RWPE2 (cell line): ENCODE data around the gene CLOCK.

ENCODE experiments used
- ATAC-seq: fragments of 200-7000 bp; cut with Tn5 transposase; 3 replicates; pipeline ENCODE4 v1.9.1; 2021; ENCODE audit warnings: low read depth
- DNase-seq: peaks from one replicate; pipeline ENCODE4 v3.0.0-alpha.2; 2020; ENCODE audit warnings: low spot score
- H3K27ac ChIP-seq: fragments of 450-650 bp; 2 replicates; pipeline ENCODE4 v1.5.1; 2017; ENCODE audit warnings: mild to moderate bottlenecking; ENCODE audit not compliant: poor library complexity, severe bottlenecking
- H3K27me3 ChIP-seq: fragments of 250-450 bp; sonication (Bioruptor Pico); 2 replicates; pipeline ENCODE4 v1.5.1; 2021; ENCODE audit warnings: mild to moderate bottlenecking, moderate library complexity; ENCODE audit not compliant: insufficient read depth, poor library complexity, severe bottlenecking
- H3K36me3 ChIP-seq: fragments of 250-450 bp; sonication (Bioruptor Pico); 2 replicates; pipeline ENCODE4 v1.5.1; 2020; ENCODE audit warnings: low read depth, mild to moderate bottlenecking, moderate library complexity
- H3K4me1 ChIP-seq: fragments of 250-450 bp; sonication (Bioruptor Pico); 2 replicates; pipeline ENCODE4 v1.5.1; 2021; ENCODE audit warnings: mild to moderate bottlenecking, moderate library complexity; ENCODE audit not compliant: insufficient read depth, poor library complexity, severe bottlenecking
- H3K4me3 ChIP-seq: fragments of 250-450 bp; sonication (Bioruptor Pico); 2 replicates; pipeline ENCODE4 v1.5.1; 2021; ENCODE audit warnings: mild to moderate bottlenecking, moderate library complexity; ENCODE audit not compliant: severe bottlenecking
- H3K9me3 ChIP-seq: fragments of 250-450 bp; sonication (Bioruptor Pico); 2 replicates; pipeline ENCODE4 v1.5.1; 2021; ENCODE audit warnings: mild to moderate bottlenecking, moderate library complexity; ENCODE audit not compliant: severe bottlenecking
- TF ChIP-seq, protein P1 (sequence below): fragments of 450-650 bp; IDR thresholded peaks from one replicate; pipeline ENCODE4 v1.5.1; 2017; ENCODE audit warnings: mild to moderate bottlenecking, moderate library complexity; ENCODE audit not compliant: poor library complexity, severe bottlenecking

Gene CLOCK

DNA sequence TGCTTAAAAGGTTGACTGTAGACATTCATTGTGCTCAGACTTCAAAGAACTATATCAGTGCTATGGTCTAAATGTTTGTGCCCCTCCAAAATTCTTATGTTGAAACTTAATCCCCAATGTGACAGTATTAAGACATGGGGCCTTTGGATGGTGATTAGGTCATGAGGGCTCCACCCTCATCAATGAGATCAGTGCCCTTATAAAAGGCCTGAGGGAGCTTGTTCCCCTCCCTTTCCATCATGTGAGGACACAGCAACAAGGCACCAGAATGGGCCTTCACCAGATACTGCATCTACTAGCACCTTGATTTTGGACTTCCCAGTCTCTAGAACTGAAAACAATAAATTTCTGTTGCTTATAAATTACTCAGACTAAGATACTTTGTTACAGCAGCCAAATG is 28.3 kb downstream of the CLOCK start:
- Histone ChIP-seq H3K9me3 (no peaks in the 10 kb centered on the region), H3K4me1 (no peaks in the 10 kb centered on the region), H3K4me3 (no peak overlapping the region), H3K27ac (no peak overlapping the region), H3K27me3 (no peaks in the 10 kb centered on the region), H3K36me3 (no peaks in the 10 kb centered on the region)
- TF ChIP-seq, protein P1, sequence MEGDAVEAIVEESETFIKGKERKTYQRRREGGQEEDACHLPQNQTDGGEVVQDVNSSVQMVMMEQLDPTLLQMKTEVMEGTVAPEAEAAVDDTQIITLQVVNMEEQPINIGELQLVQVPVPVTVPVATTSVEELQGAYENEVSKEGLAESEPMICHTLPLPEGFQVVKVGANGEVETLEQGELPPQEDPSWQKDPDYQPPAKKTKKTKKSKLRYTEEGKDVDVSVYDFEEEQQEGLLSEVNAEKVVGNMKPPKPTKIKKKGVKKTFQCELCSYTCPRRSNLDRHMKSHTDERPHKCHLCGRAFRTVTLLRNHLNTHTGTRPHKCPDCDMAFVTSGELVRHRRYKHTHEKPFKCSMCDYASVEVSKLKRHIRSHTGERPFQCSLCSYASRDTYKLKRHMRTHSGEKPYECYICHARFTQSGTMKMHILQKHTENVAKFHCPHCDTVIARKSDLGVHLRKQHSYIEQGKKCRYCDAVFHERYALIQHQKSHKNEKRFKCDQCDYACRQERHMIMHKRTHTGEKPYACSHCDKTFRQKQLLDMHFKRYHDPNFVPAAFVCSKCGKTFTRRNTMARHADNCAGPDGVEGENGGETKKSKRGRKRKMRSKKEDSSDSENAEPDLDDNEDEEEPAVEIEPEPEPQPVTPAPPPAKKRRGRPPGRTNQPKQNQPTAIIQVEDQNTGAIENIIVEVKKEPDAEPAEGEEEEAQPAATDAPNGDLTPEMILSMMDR, result no peak
- no peak for ATAC-seq
- DNase-seq, result no peak

DNA sequence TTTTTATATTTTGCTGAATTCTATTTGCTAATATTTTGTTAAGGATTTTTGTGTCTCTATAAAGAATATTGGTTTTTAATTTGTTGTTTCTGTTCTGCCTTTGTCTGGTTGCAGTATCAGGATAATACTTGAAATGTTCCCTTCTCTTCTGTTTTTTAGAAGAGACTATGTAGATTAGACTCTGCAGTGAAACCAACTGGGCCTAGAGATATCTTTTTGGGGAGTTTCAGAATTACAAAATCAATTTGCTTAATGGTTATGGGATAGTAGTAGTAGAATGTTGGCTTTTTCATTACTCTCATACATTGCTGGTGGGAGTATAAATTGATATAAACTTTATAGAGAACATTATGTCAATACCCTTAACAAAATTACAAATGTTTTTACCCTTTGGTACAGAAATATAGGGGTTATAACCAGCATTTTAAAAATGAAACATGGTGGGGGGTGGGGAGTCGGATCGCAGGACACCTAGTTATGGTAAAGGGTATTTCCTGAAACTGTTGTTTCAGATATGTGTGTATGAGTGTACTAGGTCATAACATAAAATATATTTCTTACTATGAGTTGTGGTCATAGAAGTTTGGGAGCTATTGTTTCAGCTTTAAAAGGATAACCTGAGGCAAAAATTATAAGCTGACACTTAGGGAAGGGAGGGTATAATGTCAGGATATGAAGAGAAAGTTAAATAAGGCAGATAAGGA is 29.0 kb downstream of the CLOCK start:
- Histone ChIP-seq H3K36me3 (no peaks in the 10 kb centered on the region), H3K27ac (no peak overlapping the region), H3K4me3 (no peak overlapping the region), H3K9me3 (no peaks in the 10 kb centered on the region), H3K4me1 (no peaks in the 10 kb centered on the region), H3K27me3 (no peaks in the 10 kb centered on the region)
- no peak for ATAC-seq
- TF ChIP-seq, protein P1, result no peak
- no peak for DNase-seq

DNA sequence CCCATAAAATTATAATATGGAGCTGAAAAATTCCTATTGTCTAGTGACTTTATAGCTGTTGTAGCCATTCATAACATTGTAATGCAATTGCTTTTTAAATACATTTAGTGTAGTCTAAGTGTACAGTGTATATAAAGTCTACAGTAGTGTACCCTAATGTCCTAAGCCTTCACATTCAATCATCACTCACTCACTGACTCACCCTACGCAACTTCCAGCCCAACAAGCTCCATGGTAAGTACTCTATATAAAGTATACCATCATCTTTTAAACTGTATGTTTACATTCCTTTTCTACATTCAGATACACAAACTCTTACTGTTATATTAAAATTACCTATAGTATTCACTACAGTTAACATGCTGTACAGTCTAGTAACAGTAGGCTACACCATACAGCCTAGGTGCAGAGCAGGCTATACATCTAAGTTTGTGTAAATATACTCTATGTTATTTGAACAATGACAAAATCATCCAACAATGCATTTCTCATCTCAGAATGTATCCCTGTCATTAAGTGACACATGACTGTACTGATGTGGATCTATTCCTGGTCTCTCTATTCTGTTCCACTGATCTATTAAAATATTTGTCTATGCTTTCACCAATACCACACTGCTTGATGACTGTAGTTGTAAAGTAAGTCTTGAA is 33.7 kb downstream of the CLOCK start:
- no peaks in the 10 kb centered on the region for H3K27me3 ChIP-seq
- TF ChIP-seq, protein P1, result no peak

DNA sequence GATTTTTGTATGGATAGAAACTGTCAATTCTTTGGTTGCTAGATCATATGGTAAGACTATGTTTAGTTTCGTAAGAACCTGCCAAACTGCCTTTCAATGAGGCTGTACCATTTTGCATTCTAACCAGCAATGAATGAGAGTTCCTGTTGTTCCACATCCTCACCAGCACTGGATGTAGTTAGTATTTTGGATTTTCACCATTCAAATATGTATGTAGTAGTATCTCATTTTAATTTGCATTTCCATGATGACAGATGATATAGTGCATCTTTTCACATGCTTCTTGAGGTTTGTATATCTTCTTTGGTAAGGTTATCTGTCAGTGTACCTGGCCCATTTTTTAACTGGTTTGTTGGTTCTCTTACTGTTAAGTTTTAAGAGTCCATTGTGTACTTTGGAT is 34.6 kb downstream of the CLOCK start:
- DNase-seq, result no peak
- H3K27me3 ChIP-seq, result no peaks in the 10 kb centered on the region
- TF ChIP-seq, protein P1, result no peak

More for the DNA sequence above, 33.7 kb downstream of the CLOCK start:
- DNase-seq, result no peak
- Histone ChIP-seq H3K4me1 (no peaks in the 10 kb centered on the region), H3K36me3 (0 out of 2 replicates have a peak, but pooled peaks cover 3% of the 10 kb centered on the region), H3K4me3 (no peak overlapping the region), H3K9me3 (no peaks in the 10 kb centered on the region), H3K27ac (no peak overlapping the region)
- peak; percentile 42; the same call in 2 of the 3 replicates for ATAC-seq

DNA sequence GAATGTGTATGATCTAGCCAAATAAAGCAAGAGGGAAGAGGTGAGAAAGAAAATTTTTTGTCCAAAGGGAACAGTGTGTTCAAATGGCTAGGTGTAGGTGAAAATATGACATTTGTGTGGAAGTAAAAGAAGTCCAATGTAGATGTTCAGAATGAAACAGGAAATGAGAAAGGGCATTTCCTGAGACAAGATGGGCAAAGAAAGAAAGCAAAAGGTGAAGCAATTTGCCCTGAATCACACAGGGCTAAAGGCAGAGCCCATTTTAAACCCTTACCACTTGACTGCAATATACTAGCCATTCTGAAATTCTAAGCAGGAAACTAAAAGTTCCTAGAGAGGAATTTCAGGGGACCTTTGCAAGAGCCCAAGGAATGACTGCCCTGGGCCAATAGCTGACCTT is 36.0 kb downstream of the CLOCK start:
- H3K27ac ChIP-seq, result no peak overlapping the region
- DNase-seq, result no peak
- ATAC-seq, result no peak
- H3K9me3 ChIP-seq, result no peaks in the 10 kb centered on the region
- no peaks in the 10 kb centered on the region for H3K27me3 ChIP-seq
- 0 out of 2 replicates have a peak, but pooled peaks cover 3% of the 10 kb centered on the region for H3K36me3 ChIP-seq
- no peak overlapping the region for H3K4me3 ChIP-seq
- H3K4me1 ChIP-seq, result no peaks in the 10 kb centered on the region
- TF ChIP-seq, protein P1, result no peak

More for the DNA sequence above, 34.6 kb downstream of the CLOCK start:
- H3K36me3 ChIP-seq, result 0 out of 2 replicates have a peak, but pooled peaks cover 3% of the 10 kb centered on the region
- no peak for ATAC-seq
- no peak overlapping the region for H3K27ac ChIP-seq
- no peaks in the 10 kb centered on the region for H3K9me3 ChIP-seq
- no peaks in the 10 kb centered on the region for H3K4me1 ChIP-seq
- no peak overlapping the region for H3K4me3 ChIP-seq
